ENCODE results near the gene CENPB.

CENPB gene

GRCh38 chr20:3744806-3745685 is 41.5 kb downstream of the CENPB start:
- H3K36me3 ChIP-seq (ENCODE audit: insufficient read depth, low read length): no peaks in the 10 kb centered on the region
- no peaks in the 10 kb centered on the region for H3K9me3 ChIP-seq (ENCODE audit: low read length)
- H3K27ac ChIP-seq (ENCODE audit: low read depth, low read length, poor library complexity, severe bottlenecking): no peak overlapping the region
- H3K9me2 ChIP-seq (ENCODE audit: low read depth, low read length): no peaks in the 10 kb centered on the region
- no peak for TF ChIP-seq EZH2 (IDR thresholded peaks at IDR 0.05; ENCODE audit: borderline replicate concordance, low read length)
- TF ChIP-seq CTCF (IDR thresholded peaks at IDR 0.05; ENCODE audit: low read length): no peak
- H3F3A ChIP-seq (ENCODE audit: insufficient read depth, low read length): no peaks in the 10 kb centered on the region
- no peaks in the 10 kb centered on the region for H4K20me1 ChIP-seq (ENCODE audit: insufficient read depth, low read length)
- H3K79me2 ChIP-seq (ENCODE audit: insufficient read depth, low read length): no peaks in the 10 kb centered on the region
- H3K9ac ChIP-seq (ENCODE audit: low read length): no peak overlapping the region
- H3K4me1 ChIP-seq (ENCODE audit: insufficient read depth, low read length, severe bottlenecking): no peaks in the 10 kb centered on the region
- peak overlapping the region; percentile 42 for H3K4me3 ChIP-seq (ENCODE audit: low read depth, low read length, poor library complexity, severe bottlenecking)
- peaks cover 10% of the 10 kb centered on the region; the same call in 1 of the 2 replicates for H3K27me3 ChIP-seq (ENCODE audit: insufficient read depth, low read length)
- H2AFZ ChIP-seq (ENCODE audit: low read length): no peak overlapping the region
- peak overlapping the region; percentile 47 for H3K4me2 ChIP-seq (ENCODE audit: low read length)

GRCh38 chr20:3744037-3744436 is 42.5 kb downstream of the CENPB start:
- Histone ChIP-seq H3K4me1 (ENCODE audit: insufficient read depth, low read length, severe bottlenecking) (no peaks in the 10 kb centered on the region), H3K9me2 (ENCODE audit: low read depth, low read length) (no peaks in the 10 kb centered on the region), H3K4me3 (ENCODE audit: low read depth, low read length, poor library complexity, severe bottlenecking) (no peak overlapping the region), H2AFZ (ENCODE audit: low read length) (no peak overlapping the region), H3F3A (ENCODE audit: insufficient read depth, low read length) (no peaks in the 10 kb centered on the region), H3K36me3 (ENCODE audit: insufficient read depth, low read length) (no peaks in the 10 kb centered on the region), H4K20me1 (ENCODE audit: insufficient read depth, low read length) (no peaks in the 10 kb centered on the region), H3K27ac (ENCODE audit: low read depth, low read length, poor library complexity, severe bottlenecking) (no peak overlapping the region), H3K27me3 (ENCODE audit: insufficient read depth, low read length) (peaks cover 10% of the 10 kb centered on the region; the same call in 1 of the 2 replicates), H3K9ac (ENCODE audit: low read length) (no peak overlapping the region), H3K9me3 (ENCODE audit: low read length) (no peaks in the 10 kb centered on the region), H3K79me2 (ENCODE audit: insufficient read depth, low read length) (no peaks in the 10 kb centered on the region), H3K4me2 (ENCODE audit: low read length) (no peak overlapping the region)
- TF ChIP-seq CTCF (IDR thresholded peaks at IDR 0.05; ENCODE audit: low read length): no peak
- TF ChIP-seq EZH2 (IDR thresholded peaks at IDR 0.05; ENCODE audit: borderline replicate concordance, low read length): no peak

GRCh38 chr20:3743251-3743650 is 43.3 kb downstream of the CENPB start:
- no peak overlapping the region for H3K4me3 ChIP-seq (ENCODE audit: low read depth, low read length, poor library complexity, severe bottlenecking)
- H3K4me2 ChIP-seq (ENCODE audit: low read length): no peak overlapping the region
- no peaks in the 10 kb centered on the region for H3K4me1 ChIP-seq (ENCODE audit: insufficient read depth, low read length, severe bottlenecking)
- no peaks in the 10 kb centered on the region for H3K36me3 ChIP-seq (ENCODE audit: insufficient read depth, low read length)
- H3F3A ChIP-seq (ENCODE audit: insufficient read depth, low read length): no peaks in the 10 kb centered on the region
- H4K20me1 ChIP-seq (ENCODE audit: insufficient read depth, low read length): no peaks in the 10 kb centered on the region
- TF ChIP-seq EZH2 (IDR thresholded peaks at IDR 0.05; ENCODE audit: borderline replicate concordance, low read length) (no peak), CTCF (IDR thresholded peaks at IDR 0.05; ENCODE audit: low read length) (no peak)
- H3K27ac ChIP-seq (ENCODE audit: low read depth, low read length, poor library complexity, severe bottlenecking): no peak overlapping the region
- H3K9me2 ChIP-seq (ENCODE audit: low read depth, low read length): no peaks in the 10 kb centered on the region
- no peaks in the 10 kb centered on the region for H3K79me2 ChIP-seq (ENCODE audit: insufficient read depth, low read length)
- H2AFZ ChIP-seq (ENCODE audit: low read length): no peak overlapping the region
- H3K9ac ChIP-seq (ENCODE audit: low read length): no peak overlapping the region
- peaks cover 10% of the 10 kb centered on the region; the same call in 1 of the 2 replicates for H3K27me3 ChIP-seq (ENCODE audit: insufficient read depth, low read length)
- no peaks in the 10 kb centered on the region for H3K9me3 ChIP-seq (ENCODE audit: low read length)
